Activated naive CD4-positive, alpha-beta T cell treated with anti-CD3 and anti-CD28 coated beads for 36 hours (primary cell): ENCODE measurements around the gene PSAP. TPM values are rescaled to one million over a fixed set of nuclear protein-coding genes. Genes with fewer than 3 reads are reported as not detected.

ENCODE experiments used
- CTCF ChIA-PET: fragments of 350-600 bp; sonication (Branson Sonifier 250); formaldehyde crosslinking; loops from one replicate; lab custom pipeline; 2021; ENCODE audit warnings: antibody characterized with exemption; lab: Charles Lee
- DNase-seq: peaks from one replicate; pipeline ENCODE4 v3.0.0-alpha.2; 2020
- H3K27ac Mint-ChIP-seq: one replicate; pipeline ENCODE4 v1.8.0; 2021; ENCODE audit warnings: mild to moderate bottlenecking, mixed read lengths
- H3K27me3 Mint-ChIP-seq: one replicate; pipeline ENCODE4 v1.8.0; 2021; ENCODE audit warnings: low read depth, mixed read lengths
- H3K36me3 Mint-ChIP-seq: one replicate; pipeline ENCODE4 v1.8.0; 2021; ENCODE audit warnings: low read depth, mixed read lengths
- H3K4me1 Mint-ChIP-seq: one replicate; pipeline ENCODE4 v1.8.0; 2021; ENCODE audit warnings: low read depth, mixed read lengths
- H3K4me3 Mint-ChIP-seq: one replicate; pipeline ENCODE4 v1.8.0; 2021; ENCODE audit warnings: mild to moderate bottlenecking, moderate library complexity, mixed read lengths
- H3K9me3 Mint-ChIP-seq: one replicate; pipeline ENCODE4 v1.8.0; 2021; ENCODE audit warnings: mixed read lengths
- intact Hi-C: fragments of 100-400 bp; cut with micrococcal nuclease; formaldehyde crosslinking; loops from one replicate; pipeline ENCODE4 v1.15.1; 2023
- total RNA-seq, 2 experiments: library from RNA; stranded (reverse); gene quantifications; one replicate each; pipeline ENCODE4 v1.2.3, GENCODE V29; 2021

Gene PSAP
- total RNA-seq, 2 experiments from 2014 or later: 129 to 133 TPM

GRCh38 chr10:71849461-71849908, 1.6 kb downstream of the PSAP start:
- H3K27ac Mint-ChIP-seq: no peak overlapping the region
- peaks cover 4% of the 10 kb centered on the region for H3K36me3 Mint-ChIP-seq
- no peak for DNase-seq
- CTCF ChIA-PET: interaction anchor here (1.0 to 2.8 kb wide), 3 partner anchors 11 to 84 kb away, joined by 3 to 22 read pairs (median 5); no protein-coding TSS in a partner anchor
- intact Hi-C loops: no loop called here
- peaks cover 50% of the 10 kb centered on the region for H3K4me1 Mint-ChIP-seq
- H3K27me3 Mint-ChIP-seq: no peaks in the 10 kb centered on the region
- no peaks in the 10 kb centered on the region for H3K9me3 Mint-ChIP-seq
- peak overlapping the region; percentile 91 for H3K4me3 Mint-ChIP-seq

GRCh38 chr10:71848325-71849275, 2.5 kb downstream of the PSAP start:
- Mint-ChIP-seq H3K4me3 (peak overlapping the region; percentile 12), H3K27ac (no peak overlapping the region), H3K4me1 (peaks cover 58% of the 10 kb centered on the region), H3K36me3 (peaks cover 4% of the 10 kb centered on the region), H3K27me3 (no peaks in the 10 kb centered on the region), H3K9me3 (no peaks in the 10 kb centered on the region)
- intact Hi-C loops: no loop called here
- CTCF ChIA-PET: interaction anchor here (1.5 to 2.8 kb wide), 2 partner anchors 10 to 47 kb away, joined by 4 to 22 read pairs; no protein-coding TSS in a partner anchor
- no peak for DNase-seq

- H3K27ac Mint-ChIP-seq: no peak overlapping the region
- CTCF ChIA-PET: no interaction called here
- H3K27me3 Mint-ChIP-seq: no peaks in the 10 kb centered on the region
- DNase-seq: no peak
- H3K4me1 Mint-ChIP-seq: peaks cover 69% of the 10 kb centered on the region
- H3K36me3 Mint-ChIP-seq: peaks cover 4% of the 10 kb centered on the region
- intact Hi-C loops: no loop called here
- H3K4me3 Mint-ChIP-seq: no peak overlapping the region
- no peaks in the 10 kb centered on the region for H3K9me3 Mint-ChIP-seq
Measured at GRCh38 chr10:71847418-71847817, 3.6 kb downstream of the PSAP start.

GRCh38 chr10:71846816-71847215, 4.2 kb downstream of the PSAP start:
- Mint-ChIP-seq H3K36me3 (peaks cover 4% of the 10 kb centered on the region), H3K27me3 (no peaks in the 10 kb centered on the region), H3K9me3 (no peaks in the 10 kb centered on the region), H3K27ac (no peak overlapping the region), H3K4me1 (peaks cover 71% of the 10 kb centered on the region), H3K4me3 (no peak overlapping the region)
- CTCF ChIA-PET: no interaction called here
- intact Hi-C loops: no loop called here
- no peak for DNase-seq

GRCh38 chr10:71845410-71846405, 5.3 kb downstream of the PSAP start:
- CTCF ChIA-PET: interaction anchor here (0.8 to 1.5 kb wide), 4 partner anchors 21 to 203 kb away, joined by 3 to 5 read pairs (median 4); no protein-coding TSS in a partner anchor
- Mint-ChIP-seq H3K4me1 (peaks cover 69% of the 10 kb centered on the region), H3K27ac (no peak overlapping the region), H3K27me3 (no peaks in the 10 kb centered on the region), H3K36me3 (peaks cover 4% of the 10 kb centered on the region), H3K9me3 (no peaks in the 10 kb centered on the region), H3K4me3 (no peak overlapping the region)
- DNase-seq: no peak
- intact Hi-C loops: no loop called here

GRCh38 chr10:71844695-71845094, 6.4 kb downstream of the PSAP start:
- peaks cover 1% of the 10 kb centered on the region for H3K36me3 Mint-ChIP-seq
- intact Hi-C loops: no loop called here
- DNase-seq: no peak

DNA sequence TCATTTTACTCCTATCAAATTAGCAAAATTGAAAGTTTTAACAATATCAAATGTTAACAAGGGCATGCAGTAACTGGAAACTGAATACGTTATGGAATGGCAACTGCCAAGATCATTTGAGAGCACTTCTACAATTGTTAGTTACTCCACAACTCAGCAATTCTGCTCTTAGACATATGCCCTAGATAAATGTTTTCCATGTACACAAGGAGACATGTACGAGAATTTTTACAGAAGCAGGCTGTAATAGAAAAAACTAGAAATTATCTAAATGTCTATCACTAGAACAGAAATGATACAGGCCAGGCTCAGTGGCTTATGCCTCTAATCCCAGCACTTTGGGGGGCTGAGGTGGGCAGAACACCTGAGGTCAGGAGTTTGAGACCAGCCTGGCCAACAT, 7.0 kb downstream of the PSAP start:
- Mint-ChIP-seq H3K9me3 (no peaks in the 10 kb centered on the region), H3K27ac (no peak overlapping the region), H3K27me3 (no peaks in the 10 kb centered on the region), H3K4me1 (peaks cover 71% of the 10 kb centered on the region), H3K4me3 (no peak overlapping the region), H3K36me3 (peaks cover 1% of the 10 kb centered on the region)
- intact Hi-C loops: no loop called here
- no peak for DNase-seq
- CTCF ChIA-PET: no interaction called here

More at GRCh38 chr10:71844695-71845094, 6.4 kb downstream of the PSAP start:
- Mint-ChIP-seq H3K27ac (no peak overlapping the region), H3K4me1 (peaks cover 71% of the 10 kb centered on the region), H3K4me3 (no peak overlapping the region), H3K9me3 (no peaks in the 10 kb centered on the region), H3K27me3 (no peaks in the 10 kb centered on the region)
- CTCF ChIA-PET: interaction anchor here (0.8 to 1.2 kb wide), 2 partner anchors 45 to 204 kb away, joined by 4 read pairs; no protein-coding TSS in a partner anchor

GRCh38 chr10:71842856-71843686, 8.0 kb downstream of the PSAP start:
- CTCF ChIA-PET: interaction anchor here (0.9 to 1.4 kb wide), 3 partner anchors 9 to 205 kb away, joined by 3 to 5 read pairs (median 4); no protein-coding TSS in a partner anchor
- no peak for DNase-seq
- Mint-ChIP-seq H3K4me1 (peaks cover 71% of the 10 kb centered on the region), H3K27ac (no peak overlapping the region), H3K27me3 (no peaks in the 10 kb centered on the region), H3K9me3 (no peaks in the 10 kb centered on the region), H3K4me3 (no peak overlapping the region), H3K36me3 (peaks cover 1% of the 10 kb centered on the region)
- intact Hi-C loops: no loop called here

DNA sequence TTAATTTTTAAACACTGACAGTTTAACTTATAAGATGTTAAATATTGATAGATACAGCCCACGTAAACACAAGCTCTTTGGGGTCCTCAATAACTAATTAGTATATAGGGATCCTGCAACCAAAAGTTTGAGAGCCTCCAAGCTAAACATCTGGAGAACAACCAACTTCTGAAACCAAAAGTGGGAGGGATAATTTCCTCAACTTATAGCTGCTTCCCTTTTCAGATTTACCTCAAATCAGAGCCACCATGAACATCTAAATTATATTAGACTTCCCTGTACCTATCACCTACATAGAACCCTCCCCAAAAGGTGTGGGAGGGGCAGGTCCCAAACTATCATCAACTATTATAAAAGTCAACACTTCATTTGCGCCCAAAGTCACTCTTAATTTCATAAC, 8.6 kb downstream of the PSAP start:
- peaks cover 1% of the 10 kb centered on the region for H3K36me3 Mint-ChIP-seq
- H3K4me1 Mint-ChIP-seq: peaks cover 71% of the 10 kb centered on the region
- no peak for DNase-seq
- H3K27me3 Mint-ChIP-seq: no peaks in the 10 kb centered on the region
- no peak overlapping the region for H3K27ac Mint-ChIP-seq
- H3K4me3 Mint-ChIP-seq: no peak overlapping the region
- no peaks in the 10 kb centered on the region for H3K9me3 Mint-ChIP-seq
- intact Hi-C loops: no loop called here
- CTCF ChIA-PET: interaction anchor here (0.5 to 1.4 kb wide), 4 partner anchors 8 to 206 kb away, joined by 3 to 5 read pairs (median 4); no protein-coding TSS in a partner anchor

GRCh38 chr10:71840958-71841335, 10.1 kb downstream of the PSAP start:
- intact Hi-C loops: no loop called here

More at GRCh38 chr10:71840958-71841335, 10.1 kb downstream of the PSAP start:
- Mint-ChIP-seq H3K27me3 (no peaks in the 10 kb centered on the region), H3K4me1 (peaks cover 77% of the 10 kb centered on the region), H3K27ac (no peak overlapping the region), H3K4me3 (no peak overlapping the region), H3K36me3 (peaks cover 1% of the 10 kb centered on the region), H3K9me3 (no peaks in the 10 kb centered on the region)
- CTCF ChIA-PET: interaction anchor here (1.9 to 6.2 kb wide), 4 partner anchors 9 to 56 kb away, joined by 5 to 38 read pairs (median 16); partner anchors contain the start of gene PSAP
- DNase-seq: no peak
